BE2C (cell line): ENCODE results near the gene UNKL.

Experiments
- DNase-seq: peaks from one replicate; pipeline ENCODE4 v3.0.0-alpha.2; 2020
- H3K27me3 ChIP-seq: fragments of 250-450 bp; sonication (Bioruptor Pico); 2 replicates; pipeline ENCODE4 v1.5.1; 2020; ENCODE audit warnings: mild to moderate bottlenecking
- H3K36me3 ChIP-seq: fragments of 250-450 bp; sonication (Bioruptor Pico); 2 replicates; pipeline ENCODE4 v1.5.1; 2020; ENCODE audit warnings: mild to moderate bottlenecking
- H3K4me1 ChIP-seq: fragments of 250-450 bp; sonication (Bioruptor Pico); 2 replicates; pipeline ENCODE4 v1.5.1; 2020
- H3K4me3 ChIP-seq: 2 replicates; pipeline ENCODE4 v1.5.1; 2011; ENCODE audit warnings: low read depth, low read length
- H3K9me3 ChIP-seq: fragments of 250-450 bp; sonication (Bioruptor Pico); 2 replicates; pipeline ENCODE4 v1.5.1; 2020
- CTCF ChIP-seq: IDR thresholded peaks from 2 replicates; pipeline ENCODE4 v1.5.1; 2012; ENCODE audit warnings: mild to moderate bottlenecking, low read depth, low read length

UNKL gene

GRCh38 chr16:1338855-1339675 lies 75.4 kb downstream of the UNKL start:
- no peaks in the 10 kb centered on the region for H3K9me3 ChIP-seq
- TF ChIP-seq CTCF = no peak
- H3K27me3 ChIP-seq = peaks cover 60% of the 10 kb centered on the region
- H3K36me3 ChIP-seq = no peaks in the 10 kb centered on the region
- DNase-seq = no peak
- H3K4me3 ChIP-seq = no peak overlapping the region
- H3K4me1 ChIP-seq = peaks cover 8% of the 10 kb centered on the region

GRCh38 chr16:1338119-1338730 lies 76.3 kb downstream of the UNKL start:
- DNase-seq = peak; percentile 78

DNA sequence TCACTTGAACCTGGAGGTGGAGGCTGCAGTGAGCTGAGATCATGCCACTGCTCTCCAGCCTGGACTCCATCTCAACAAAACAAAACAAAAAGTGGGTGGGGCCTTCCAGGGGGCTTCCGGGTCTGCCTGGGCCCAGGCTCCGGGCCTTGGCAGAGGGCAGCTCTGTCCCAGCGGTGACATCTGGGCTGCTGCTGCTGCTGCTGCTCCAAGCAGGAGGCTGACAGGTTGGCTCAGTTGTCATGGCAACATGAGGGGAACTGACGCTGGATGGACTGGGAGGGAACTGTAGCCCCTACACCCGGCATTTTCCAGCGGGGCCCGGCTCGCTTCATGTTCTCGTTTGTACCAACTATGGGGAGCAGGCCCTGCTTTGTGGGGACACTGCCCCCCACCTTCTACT lies 77.0 kb downstream of the UNKL start:
- H3K36me3 ChIP-seq = no peaks in the 10 kb centered on the region
- H3K4me1 ChIP-seq = peaks cover 3% of the 10 kb centered on the region
- TF ChIP-seq CTCF = no peak
- peak; percentile 46 for DNase-seq
- no peaks in the 10 kb centered on the region for H3K9me3 ChIP-seq
- peaks cover 68% of the 10 kb centered on the region for H3K27me3 ChIP-seq
- H3K4me3 ChIP-seq = no peak overlapping the region

More at GRCh38 chr16:1338119-1338730, 76.3 kb downstream of the UNKL start:
- Histone ChIP-seq H3K4me3 (no peak overlapping the region), H3K4me1 (peaks cover 5% of the 10 kb centered on the region), H3K9me3 (no peaks in the 10 kb centered on the region), H3K27me3 (peaks cover 61% of the 10 kb centered on the region), H3K36me3 (no peaks in the 10 kb centered on the region)
- TF ChIP-seq CTCF = peak; percentile 70

DNA sequence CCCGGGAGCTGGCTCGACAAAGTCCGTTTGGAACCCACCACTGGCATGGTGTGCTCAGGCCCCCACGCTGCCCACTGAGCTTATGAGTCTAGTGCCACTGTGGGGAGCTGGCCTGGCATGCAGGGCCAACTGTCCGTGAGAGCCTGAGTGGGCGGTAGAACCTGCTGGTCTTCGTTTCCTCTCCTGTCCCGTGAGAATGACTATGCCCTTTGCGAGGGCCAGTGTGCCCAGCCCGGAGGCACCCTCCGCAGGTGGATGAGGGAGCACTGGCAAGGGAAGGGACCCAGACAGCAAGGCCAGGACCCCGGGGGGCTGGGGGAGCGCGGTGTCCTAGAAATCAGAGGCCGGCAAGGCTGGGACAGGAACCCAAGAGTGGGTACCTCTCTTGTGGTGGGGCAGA lies 77.9 kb downstream of the UNKL start:
- TF ChIP-seq CTCF = no peak
- H3K9me3 ChIP-seq = no peaks in the 10 kb centered on the region
- no peak for DNase-seq
- H3K4me3 ChIP-seq = no peak overlapping the region
- peaks cover 77% of the 10 kb centered on the region for H3K27me3 ChIP-seq
- no peaks in the 10 kb centered on the region for H3K36me3 ChIP-seq
- H3K4me1 ChIP-seq = peaks cover 7% of the 10 kb centered on the region; the same call in 1 of the 2 replicates

- peak; percentile 16; the same call in 1 of the 2 replicates for TF ChIP-seq CTCF
- Histone ChIP-seq H3K27me3 (peaks cover 78% of the 10 kb centered on the region), H3K4me3 (no peak overlapping the region), H3K4me1 (peaks cover 7% of the 10 kb centered on the region; the same call in 1 of the 2 replicates), H3K36me3 (no peaks in the 10 kb centered on the region), H3K9me3 (no peaks in the 10 kb centered on the region)
- no peak for DNase-seq
These were observed 78.5 kb downstream of the UNKL start for GRCh38 chr16:1335996-1336395.
